ENCODE data around the gene SCN9A.
A peak's percentile ranks its signal among the peaks of the same experiment; 100 is the strongest.

Gene SCN9A

GRCh38 chr2:166188084-166188483 is 187.7 kb downstream of the SCN9A start:
- no peak for DNase-seq
- intact Hi-C loops (cut with DNase I), result loop anchor here (10.0 kb wide), 1 partner anchor 233 kb away; the partner anchor contains the start of gene TTC21B

GRCh38 chr2:166184789-166185188 is 191.0 kb downstream of the SCN9A start:
- no peak for DNase-seq
- intact Hi-C loops (cut with DNase I), result loop anchor here (10.0 kb wide), 1 partner anchor 230 kb away; the partner anchor contains the start of gene TTC21B

GRCh38 chr2:166181813-166182154 is 194.0 kb downstream of the SCN9A start:
- intact Hi-C loops (cut with DNase I), result loop anchor here (10.0 kb wide), 1 partner anchor 227 kb away; the partner anchor contains the start of gene TTC21B
- no peak for DNase-seq

GRCh38 chr2:166180951-166181812 is 194.6 kb downstream of the SCN9A start:
- intact Hi-C loops (cut with DNase I), result loop anchor here (10.0 kb wide), 1 partner anchor 226 kb away; the partner anchor contains the start of gene TTC21B
- DNase-seq, result peak in 9 of 10 donors; percentile 31 to 90 (median 59)

DNA sequence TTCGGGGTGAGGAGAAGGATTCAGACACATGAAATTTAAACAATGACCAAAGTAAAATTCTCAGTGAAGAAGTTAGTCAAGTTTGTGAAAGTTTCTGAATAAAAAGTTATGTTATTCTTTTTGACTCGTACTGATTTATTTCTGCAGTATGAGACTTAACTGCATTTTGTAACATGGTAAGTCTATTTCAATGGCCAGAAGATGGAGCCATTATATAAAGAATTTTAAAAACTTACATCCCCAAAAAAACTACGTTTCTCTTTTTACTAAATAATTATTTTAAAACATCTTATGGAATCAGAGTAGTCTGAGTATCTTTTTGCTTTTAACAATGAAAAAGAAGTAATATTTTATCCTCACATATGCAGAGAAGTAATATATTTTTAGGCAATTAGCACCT is 196.5 kb downstream of the SCN9A start:
- no peak for DNase-seq
- intact Hi-C loops (cut with DNase I), result loop anchor here (10.0 kb wide), 1 partner anchor 336 kb away; no protein-coding TSS in a partner anchor

- intact Hi-C loops (cut with DNase I), result loop anchor here (10.0 kb wide), 1 partner anchor 342 kb away; no protein-coding TSS in a partner anchor
- peak in 1 of 10 donors; percentile 73 for DNase-seq
These were observed 202.5 kb downstream of the SCN9A start for GRCh38 chr2:166173263-166173662.

DNA sequence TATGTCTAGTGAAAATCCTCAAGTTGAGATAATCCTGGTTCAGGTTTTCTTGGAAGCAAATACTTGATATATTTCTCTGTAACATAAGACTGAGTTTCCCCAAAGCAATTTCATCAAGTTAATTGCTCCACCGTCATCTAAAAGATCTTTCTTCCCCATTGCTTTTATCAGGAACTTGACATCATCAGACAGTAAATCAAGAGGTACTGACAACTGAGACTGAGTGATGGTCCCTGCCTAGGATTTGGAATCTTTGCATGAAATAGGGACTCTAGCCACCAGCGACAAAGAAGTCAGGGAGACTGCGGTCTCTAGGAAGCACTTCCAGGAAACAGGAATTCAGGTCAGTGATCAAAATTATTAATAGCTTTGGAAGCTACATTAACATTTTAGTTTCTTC is 204.5 kb downstream of the SCN9A start:
- intact Hi-C loops (cut with DNase I), result loop anchor here (10.0 kb wide), 1 partner anchor 344 kb away; no protein-coding TSS in a partner anchor
- DNase-seq, result no peak

DNA sequence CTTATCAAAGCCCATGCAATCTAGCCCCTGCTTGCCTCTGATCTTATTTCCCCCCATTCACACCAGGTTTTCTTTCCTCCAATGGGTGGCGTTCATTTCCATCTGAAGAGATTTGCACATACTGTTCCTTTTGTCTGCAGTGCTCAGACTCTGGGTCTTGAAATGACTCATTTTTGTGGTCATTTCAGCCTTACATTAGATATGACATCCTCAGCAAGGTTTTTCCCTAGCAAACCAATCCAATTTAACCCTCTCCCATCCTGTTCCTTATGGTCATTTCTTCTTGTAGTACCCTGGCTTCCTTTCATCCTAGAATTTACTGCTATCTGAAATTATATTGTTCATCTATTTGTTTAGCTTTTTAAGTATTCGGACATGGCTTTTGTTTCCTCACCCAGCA is 205.4 kb downstream of the SCN9A start:
- DNase-seq, result no peak
- intact Hi-C loops (cut with DNase I), result loop anchor here (10.0 kb wide), 1 partner anchor 344 kb away; no protein-coding TSS in a partner anchor

GRCh38 chr2:166167449-166167848 is 208.3 kb downstream of the SCN9A start:
- intact Hi-C loops (cut with DNase I), result no loop called here
- DNase-seq, result no peak

DNA sequence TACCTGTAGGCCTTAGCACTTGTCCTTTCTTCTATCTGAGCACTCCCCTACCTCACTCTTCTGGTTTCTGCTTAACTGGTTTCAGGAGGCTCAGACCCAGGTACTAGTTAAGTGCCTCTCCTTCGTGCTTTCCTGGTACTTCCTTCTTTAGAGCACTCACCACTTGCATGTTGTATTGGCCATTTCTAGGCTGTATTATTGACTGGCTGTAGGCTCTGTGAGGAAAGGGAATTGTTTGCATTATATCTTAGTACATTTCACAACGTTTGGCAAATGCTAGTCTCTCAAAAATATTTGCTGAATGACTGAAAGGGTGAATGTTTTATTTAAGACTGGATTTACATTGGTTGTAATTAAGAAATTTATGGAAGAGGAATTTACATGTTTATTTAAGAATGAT is 212.0 kb downstream of the SCN9A start:
- DNase-seq, result no peak
- intact Hi-C loops (cut with DNase I), result no loop called here

DNA sequence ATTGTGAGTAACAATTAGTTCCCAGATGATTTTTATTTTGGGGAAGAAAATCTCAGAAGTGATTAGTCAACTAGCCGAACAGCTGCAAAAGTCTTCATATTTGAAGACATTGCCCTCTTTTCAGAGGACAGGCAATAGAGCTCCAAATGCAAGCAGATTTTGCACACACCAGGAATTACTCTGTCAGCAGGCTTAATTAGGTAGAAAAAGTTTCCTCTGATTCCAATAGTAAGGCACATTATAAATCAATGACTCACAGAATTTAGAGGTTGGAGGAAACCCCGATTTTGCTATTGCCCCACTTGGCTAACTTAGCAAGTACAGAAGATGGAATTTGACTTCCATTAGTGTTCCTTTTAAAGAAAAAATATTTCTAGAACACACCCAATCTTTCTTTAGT is 217.2 kb downstream of the SCN9A start:
- intact Hi-C loops (cut with DNase I), result no loop called here
- no peak for DNase-seq

- intact Hi-C loops (cut with DNase I), result no loop called here
These were observed 218.2 kb downstream of the SCN9A start for GRCh38 chr2:166157578-166157977.

GRCh38 chr2:166156985-166157490 is 218.7 kb downstream of the SCN9A start:
- DNase-seq, result no peak
- intact Hi-C loops (cut with DNase I), result no loop called here

More at GRCh38 chr2:166157578-166157977, 218.2 kb downstream of the SCN9A start:
- no peak for DNase-seq

DNA sequence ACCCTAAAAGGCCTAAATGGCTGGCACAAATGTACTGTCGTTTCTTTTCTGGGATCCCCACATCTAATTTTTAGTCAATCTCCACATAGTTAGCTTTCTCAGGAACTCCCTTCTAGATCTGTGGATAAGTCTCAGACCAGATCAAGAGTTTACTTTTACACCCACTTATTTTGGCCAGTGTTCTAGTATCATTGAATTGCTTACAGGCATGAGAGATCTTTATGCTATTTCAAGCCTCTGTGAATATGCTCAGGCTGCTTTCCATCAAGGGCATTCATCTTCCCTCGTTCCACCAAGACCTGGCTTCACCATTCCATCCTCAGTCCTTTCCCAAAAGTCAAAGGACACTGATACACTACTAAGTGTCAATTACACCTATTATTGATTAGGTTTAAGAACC is 220.2 kb downstream of the SCN9A start:
- intact Hi-C loops (cut with DNase I), result no loop called here
- no peak for DNase-seq

GRCh38 chr2:166154685-166155338 is 220.9 kb downstream of the SCN9A start:
- intact Hi-C loops (cut with DNase I), result no loop called here
- DNase-seq, result no peak

DNA sequence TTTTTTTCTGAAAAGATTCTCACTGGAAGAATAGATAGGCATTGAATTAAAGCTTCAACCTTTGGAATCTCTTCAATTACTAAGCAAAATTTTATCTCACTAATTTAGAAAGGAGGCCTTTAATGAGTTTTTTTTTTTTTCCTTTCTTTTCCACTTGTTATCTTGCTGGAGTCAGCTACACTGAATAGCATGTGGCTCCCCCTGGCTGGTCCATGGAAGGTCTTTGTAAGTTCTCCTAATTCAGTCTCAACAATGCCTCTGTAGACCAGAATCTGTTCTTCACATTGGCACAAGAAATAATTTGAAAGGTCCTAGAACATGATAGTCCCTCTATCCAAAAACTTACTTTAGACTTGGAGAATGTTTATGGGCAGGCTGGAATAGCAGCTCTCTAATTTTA is 223.7 kb downstream of the SCN9A start:
- DNase-seq, result no peak
- intact Hi-C loops (cut with DNase I), result no loop called here

- intact Hi-C loops (cut with DNase I), result no loop called here
- peak in 5 of 10 donors; percentile 10 to 85 (median 73) for DNase-seq
These were observed 227.0 kb downstream of the SCN9A start for GRCh38 chr2:166148500-166149400.

DNA sequence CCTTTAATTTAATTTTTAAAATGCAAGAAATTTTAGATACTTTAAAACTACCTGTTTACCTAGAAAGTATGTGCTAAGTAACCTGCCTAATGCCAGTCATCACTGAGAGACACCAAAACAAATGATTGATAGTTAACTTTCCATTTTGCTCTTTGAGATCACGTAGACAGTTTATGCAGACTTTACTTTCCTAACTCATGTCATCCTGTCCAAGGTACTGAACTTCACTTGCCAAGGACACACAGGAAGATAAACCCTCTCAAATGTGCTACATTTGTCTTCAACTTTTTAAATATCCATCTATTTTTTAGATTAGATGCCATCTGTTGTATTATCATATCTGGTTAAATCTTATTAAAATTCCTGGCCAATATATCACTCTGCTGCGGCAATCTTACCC is 227.9 kb downstream of the SCN9A start:
- no peak for DNase-seq
- intact Hi-C loops (cut with DNase I), result no loop called here
